HG03520 (cell line): ENCODE measurements around the gene ABCC8.

Source experiments
- ATAC-seq: cut with Tn5 transposase; IDR thresholded peaks from one replicate; pipeline ENCODE4 v1.9.1; 2021; ENCODE audit warnings: mild to moderate bottlenecking, moderate library complexity; ENCODE audit not compliant: unreplicated experiment

Gene ABCC8

GRCh38 chr11:17473071-17473744 is 3.4 kb downstream of the ABCC8 start:
- ATAC-seq: no peak

GRCh38 chr11:17472467-17472866 is 4.2 kb downstream of the ABCC8 start:
- no peak for ATAC-seq

DNA sequence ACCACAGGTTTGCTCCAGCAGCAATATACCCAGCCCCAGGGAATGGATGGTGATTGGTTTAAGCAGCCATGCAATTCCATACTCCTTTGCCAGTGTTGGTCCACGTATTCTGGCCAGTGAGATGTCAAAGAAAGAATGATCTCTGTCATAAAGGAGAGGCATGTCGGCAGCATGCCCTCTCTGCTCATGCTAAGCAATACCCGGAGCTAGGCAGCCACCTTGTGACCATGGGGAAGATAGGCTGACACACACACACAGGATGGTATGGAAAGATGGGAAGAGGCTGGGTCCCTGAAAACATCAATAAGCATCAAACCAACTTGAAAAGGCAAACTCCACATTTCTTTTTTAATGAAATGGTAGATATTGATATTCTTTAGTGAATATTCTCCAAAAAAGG is 5.1 kb downstream of the ABCC8 start:
- ATAC-seq: no peak

DNA sequence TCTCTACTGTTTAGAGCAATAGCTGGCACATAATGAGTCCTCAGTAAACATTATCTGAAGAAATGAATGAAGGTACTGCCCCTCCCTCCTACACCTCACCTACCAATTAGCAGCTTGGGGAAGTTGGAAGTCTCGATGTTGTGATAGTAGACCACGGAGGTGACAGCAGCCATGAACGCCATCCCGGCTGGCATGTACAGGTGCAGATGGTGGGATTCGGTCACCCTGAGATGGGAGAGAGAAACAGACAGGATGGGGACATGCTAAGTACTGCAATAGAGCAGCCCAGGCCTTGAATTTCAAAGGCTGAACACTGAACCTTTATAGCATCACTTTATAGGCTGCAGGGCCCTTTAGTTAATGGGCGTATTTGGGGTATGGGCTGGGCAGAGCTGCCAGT is 6.6 kb downstream of the ABCC8 start:
- no peak for ATAC-seq

GRCh38 chr11:17468122-17468521 is 8.5 kb downstream of the ABCC8 start:
- no peak for ATAC-seq

DNA sequence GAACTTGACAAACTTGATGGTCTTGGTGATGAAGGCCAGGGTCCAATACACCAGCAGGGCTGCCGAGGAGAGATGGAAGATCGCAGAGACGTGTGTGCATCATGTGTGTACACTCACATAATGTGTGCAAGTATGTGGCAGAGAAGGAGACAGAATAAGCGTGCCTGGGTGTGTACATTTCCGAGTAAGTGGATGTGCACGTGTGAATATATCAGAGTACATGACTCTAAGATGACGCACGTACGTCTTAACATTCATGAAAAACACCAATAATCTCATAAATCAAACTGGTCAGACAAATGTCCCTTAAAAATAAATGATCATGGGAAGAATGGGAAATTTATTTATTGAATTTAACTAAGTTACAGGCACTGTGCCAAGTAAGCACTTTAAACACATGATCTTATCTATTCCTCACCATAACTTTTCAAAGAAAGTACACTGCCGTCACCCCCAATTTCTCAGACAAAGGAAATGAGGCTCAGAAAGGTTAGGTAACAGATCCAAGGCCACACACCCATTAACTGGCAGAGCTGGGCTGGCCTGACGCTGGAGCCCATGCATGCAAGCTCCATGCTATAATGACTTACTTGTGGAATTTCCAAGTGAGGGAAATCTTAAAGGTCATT is 13.0 kb downstream of the ABCC8 start:
- no peak for ATAC-seq

DNA sequence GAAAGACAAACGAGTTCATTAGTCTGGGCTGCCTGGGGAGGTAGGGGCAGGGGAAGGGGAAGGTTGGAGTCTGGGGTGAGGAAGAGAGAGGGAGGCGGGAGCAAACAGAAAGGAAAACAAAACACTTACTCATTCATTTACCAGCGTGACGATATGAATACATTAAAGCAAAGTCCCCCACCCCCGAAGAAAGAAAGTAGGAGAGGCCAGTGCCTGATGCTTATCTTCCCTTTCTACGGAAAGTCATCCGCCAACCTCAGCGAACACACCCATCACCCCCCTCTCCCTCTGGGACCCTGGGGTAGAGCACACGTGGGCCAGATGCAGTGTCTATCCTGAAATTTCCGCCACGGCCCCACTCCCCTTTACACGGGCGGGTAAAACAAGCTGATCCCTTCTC is 13.7 kb downstream of the ABCC8 start:
- no peak for ATAC-seq

GRCh38 chr11:17460406-17460805 is 16.2 kb downstream of the ABCC8 start:
- no peak for ATAC-seq

DNA sequence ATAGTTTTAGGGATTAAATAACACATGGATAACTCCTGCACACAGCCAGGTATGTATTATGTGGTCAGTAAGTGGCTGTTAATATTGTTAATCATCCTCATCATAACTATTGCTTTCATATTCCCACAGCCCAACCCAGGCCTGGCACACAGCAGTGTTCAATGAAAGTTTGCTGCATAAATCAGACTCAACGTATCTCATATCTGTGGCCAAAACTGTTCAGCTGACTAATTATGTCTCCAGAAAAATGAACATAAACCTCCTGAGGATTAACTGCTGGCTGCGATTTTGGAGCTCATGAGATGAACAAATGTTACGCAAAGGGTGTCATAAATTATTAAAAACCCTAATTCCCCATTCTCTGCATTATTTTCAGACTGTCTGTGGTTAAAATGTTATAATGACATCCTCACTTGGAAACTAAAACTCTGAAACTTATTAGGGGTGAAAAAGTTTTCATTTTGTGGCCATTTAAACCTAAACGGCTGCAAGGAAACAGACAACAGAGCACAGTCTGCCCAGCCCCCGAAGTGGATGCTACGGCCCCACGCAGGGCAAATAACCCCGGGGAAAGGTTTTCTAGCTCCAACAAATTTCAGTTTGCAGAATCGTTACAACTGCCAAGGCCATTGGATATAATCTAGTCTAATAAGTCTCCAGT is 17.3 kb downstream of the ABCC8 start:
- ATAC-seq: no peak

GRCh38 chr11:17458268-17458667 is 18.4 kb downstream of the ABCC8 start:
- ATAC-seq: no peak

DNA sequence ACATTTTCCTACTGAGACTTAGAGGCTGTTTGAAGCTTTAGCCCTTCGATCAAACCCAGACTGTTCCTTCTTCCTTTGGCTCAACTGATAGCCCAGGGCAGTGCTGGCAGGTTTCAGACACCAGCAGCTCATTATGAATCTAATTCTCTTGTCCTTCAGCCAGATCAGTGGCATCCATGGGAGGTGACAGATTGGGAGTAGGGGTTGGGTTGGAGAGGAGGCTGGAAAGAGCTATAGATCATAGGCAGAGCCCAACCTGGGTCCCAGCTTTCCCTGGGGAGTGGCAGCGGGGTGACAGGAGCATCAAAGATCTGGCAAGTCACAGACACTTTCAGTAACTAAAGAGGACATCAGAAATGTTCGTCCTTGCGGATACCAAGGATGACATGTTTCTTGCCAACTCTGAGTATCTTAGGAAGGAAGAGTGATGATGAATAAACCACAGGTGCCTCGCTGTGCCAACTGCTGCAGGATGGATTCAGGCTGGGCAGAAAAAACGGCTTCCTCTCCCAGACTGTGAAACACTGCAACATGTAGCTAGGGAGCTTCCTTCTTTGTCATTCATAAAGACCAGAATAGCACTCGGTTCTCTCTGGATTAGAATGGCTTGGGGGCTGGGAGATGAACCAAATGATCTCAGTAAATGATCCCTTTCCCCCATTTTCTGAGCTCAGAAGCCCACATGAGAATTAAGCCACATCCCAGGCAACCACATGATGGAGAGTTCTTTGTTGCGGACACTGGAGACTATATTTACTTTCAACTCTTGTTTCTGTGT is 19.1 kb downstream of the ABCC8 start:
- no peak for ATAC-seq

- ATAC-seq: no peak
Observed at GRCh38 chr11:17452668-17453067, 24.0 kb downstream of the ABCC8 start.

DNA sequence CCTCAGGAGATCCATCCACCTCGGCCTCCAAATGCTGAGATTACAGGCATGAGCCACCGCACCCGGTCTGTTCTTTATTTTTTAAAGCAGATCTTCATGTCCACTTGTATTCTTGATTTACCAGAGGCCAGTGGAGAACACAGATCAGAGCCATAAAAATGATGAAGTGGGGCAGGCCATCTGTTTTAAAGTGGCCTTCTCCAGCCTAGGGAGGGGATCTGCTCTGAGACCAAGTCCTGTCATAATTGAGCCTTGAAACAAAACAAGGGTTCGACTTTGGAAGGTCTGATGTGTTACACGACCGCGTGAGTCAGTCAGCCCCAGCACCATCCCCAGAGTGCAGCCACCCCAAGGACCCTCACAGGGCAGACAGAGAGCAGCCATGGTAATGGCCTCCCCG is 27.5 kb downstream of the ABCC8 start:
- ATAC-seq: no peak

DNA sequence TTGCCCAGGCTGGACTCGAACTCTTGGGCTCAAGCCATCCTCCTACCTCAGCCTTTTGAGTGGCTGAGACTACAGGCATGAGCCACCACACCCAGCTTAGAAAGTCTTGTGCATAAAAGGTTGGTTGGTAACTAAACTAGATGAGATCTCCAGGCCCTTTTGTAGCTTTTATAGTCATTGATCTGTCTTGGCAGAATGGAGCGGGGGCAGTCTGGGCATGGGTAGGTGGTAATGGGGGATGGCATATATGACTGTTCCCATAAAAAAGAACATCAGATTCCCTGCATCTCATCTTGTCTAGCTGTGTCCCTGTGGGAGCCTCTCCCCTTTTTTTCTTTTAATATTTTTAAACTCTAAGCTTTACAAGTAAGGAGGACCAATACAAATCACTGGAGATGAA is 30.2 kb downstream of the ABCC8 start:
- ATAC-seq: no peak

GRCh38 chr11:17445240-17445795 is 31.3 kb downstream of the ABCC8 start:
- no peak for ATAC-seq

- no peak for ATAC-seq
Observed at GRCh38 chr11:17443926-17444690, 32.5 kb downstream of the ABCC8 start.

DNA sequence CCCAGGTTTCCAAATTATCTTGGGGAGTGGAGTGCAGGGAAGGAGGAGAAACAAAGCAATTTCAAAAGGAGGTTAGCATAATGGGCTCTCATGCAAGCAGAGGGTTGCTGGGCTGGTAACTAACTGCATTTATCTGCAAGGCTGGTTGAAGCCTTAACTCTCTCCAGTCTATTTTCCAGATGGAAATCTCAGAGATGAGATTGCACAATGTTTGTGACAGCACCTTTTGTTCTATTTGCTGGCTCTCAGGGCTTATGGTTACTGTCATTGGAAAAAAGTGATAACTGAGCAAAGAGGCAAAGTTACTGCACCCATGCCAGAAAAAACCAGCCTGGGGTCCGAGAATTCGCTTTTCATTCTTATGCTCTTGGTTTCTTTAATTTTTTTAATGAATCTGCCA is 33.2 kb downstream of the ABCC8 start:
- ATAC-seq: no peak

GRCh38 chr11:17443000-17443399 is 33.6 kb downstream of the ABCC8 start:
- no peak for ATAC-seq

DNA sequence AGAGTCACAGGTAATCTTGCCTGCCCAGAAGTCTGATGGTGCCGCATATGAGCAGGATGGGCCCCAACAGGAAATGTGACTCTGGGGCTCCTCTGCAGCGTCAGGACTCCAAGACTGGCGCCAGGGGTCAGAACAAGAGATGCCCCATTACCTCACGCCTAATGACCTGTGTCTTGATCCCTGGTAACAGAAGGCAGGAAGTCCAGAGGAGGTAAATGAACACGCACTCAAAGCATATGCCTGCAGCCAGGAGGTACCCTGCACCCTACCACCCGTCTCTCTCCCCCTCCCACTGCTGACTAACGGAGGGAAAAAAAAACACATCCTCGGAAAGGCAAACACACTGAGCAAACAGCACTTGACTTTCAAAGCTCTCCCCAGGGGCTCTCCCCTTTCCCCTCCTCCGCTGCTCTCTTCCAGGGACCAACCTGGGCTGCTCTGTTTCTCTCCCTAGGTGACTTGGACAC is 37.3 kb downstream of the ABCC8 start:
- no peak for ATAC-seq

GRCh38 chr11:17437366-17437765 is 39.3 kb downstream of the ABCC8 start:
- ATAC-seq: no peak
